Naive B cell (primary cell): ENCODE results near the gene CCDC57. TPM values are rescaled to one million over a fixed set of nuclear protein-coding genes. Genes with fewer than 3 reads are reported as not detected.
A peak's percentile ranks its signal among the peaks of the same experiment; 100 is the strongest.

ENCODE experiments used
- ATAC-seq, 2 donors: fragments of 150-1000 bp; cut with Tn5 transposase; 2 replicates each; pipeline ENCODE4 v1.10.0; 2021; ENCODE audit warnings: low read depth in 2 of 2, mild to moderate bottlenecking in 2 of 2, moderate library complexity in 2 of 2
- DNase-seq: peaks from one replicate; pipeline ENCODE4 v3.0.0; 2022
- H3K27ac Mint-ChIP-seq, 6 donors: one replicate each; pipeline ENCODE4 v1.8.0; 2020 to 2022; ENCODE audit warnings: mild to moderate bottlenecking in 6 of 6, mixed read lengths in 6 of 6, moderate library complexity in 5 of 6, inconsistent platforms in 2 of 6
- H3K27me3 Mint-ChIP-seq, 3 donors: one replicate each; pipeline ENCODE4 v1.8.0; 2021 to 2022; ENCODE audit warnings: mixed read lengths in 3 of 3, mild to moderate bottlenecking in 1 of 3
- H3K36me3 Mint-ChIP-seq, 2 donors: one replicate each; pipeline ENCODE4 v1.8.0; 2020 to 2022; ENCODE audit warnings: mixed read lengths in 2 of 2, inconsistent platforms in 1 of 2, mild to moderate bottlenecking in 1 of 2
- H3K4me1 Mint-ChIP-seq, 3 donors: one replicate each; pipeline ENCODE4 v1.8.0; 2020 to 2022; ENCODE audit warnings: mixed read lengths in 3 of 3, inconsistent platforms in 1 of 3, mild to moderate bottlenecking in 1 of 3, moderate library complexity in 1 of 3
- H3K4me3 Mint-ChIP-seq, 8 donors: one replicate each; pipeline ENCODE4 v1.8.0; 2020 to 2022; ENCODE audit warnings: mild to moderate bottlenecking in 8 of 8, mixed read lengths in 8 of 8, moderate library complexity in 8 of 8, inconsistent platforms in 2 of 8
- H3K9me3 Mint-ChIP-seq, 7 donors: one replicate each; pipeline ENCODE4 v1.8.0; 2020 to 2022; ENCODE audit warnings: mixed read lengths in 7 of 7, mild to moderate bottlenecking in 5 of 7, inconsistent platforms in 2 of 7, moderate library complexity in 1 of 7
- polyA plus RNA-seq, 6 donors: library from polyadenylated mRNA; unstranded; fragments of 300-500 nt; fragmentation: Illumina TruSeq; gene quantifications; one replicate each; pipeline ENCODE4 v1.2.3, GENCODE V29; 2021; ENCODE audit warnings: low read depth in 6 of 6

The CCDC57 gene
- polyA plus RNA-seq, 6 donors from 2014 or later: 15.9 to 31.8 (median 26.5) TPM

DNA sequence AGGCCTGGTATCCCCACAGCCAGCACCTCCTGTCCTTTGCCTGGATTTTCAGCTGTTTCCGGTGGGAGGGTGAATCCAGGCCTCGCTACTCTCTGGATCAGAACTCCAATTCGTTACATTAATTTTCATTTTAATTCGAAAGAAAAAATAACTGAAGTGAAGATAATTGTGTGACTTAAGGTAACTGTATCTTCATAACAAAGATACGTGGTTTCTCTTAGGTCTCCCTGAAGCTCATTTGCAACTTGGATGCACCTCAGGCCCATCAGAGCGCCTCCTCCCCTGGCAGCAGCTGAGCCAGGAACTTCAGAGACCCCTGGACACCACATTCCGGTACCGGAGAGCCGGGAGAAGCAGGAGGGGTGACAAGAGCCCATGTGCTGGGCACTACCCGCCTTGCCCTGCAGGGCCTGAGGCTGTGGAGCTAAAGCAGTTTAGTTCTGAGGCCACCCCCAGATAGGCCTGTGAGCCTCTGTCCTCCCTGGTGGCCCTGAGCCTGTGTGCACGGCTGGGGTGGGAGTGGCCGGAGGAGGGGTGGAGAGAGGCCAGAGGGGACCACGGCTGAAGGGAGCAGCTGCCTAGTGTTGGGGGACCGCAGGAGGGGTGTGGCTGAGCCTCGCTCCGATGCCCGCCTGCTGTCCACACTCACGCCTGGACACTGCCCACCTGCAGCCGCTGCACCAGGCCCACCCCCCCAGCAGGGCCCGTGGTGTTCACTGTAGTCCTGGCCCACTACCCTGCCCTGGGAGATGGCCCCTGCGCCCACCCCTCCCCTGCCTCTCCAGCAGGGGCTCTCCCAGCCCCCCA, 135.7 kb downstream of the CCDC57 start:
- H3K27ac Mint-ChIP-seq: no peak overlapping the region
- no peaks in the 10 kb centered on the region for H3K4me1 Mint-ChIP-seq
- DNase-seq (no peak), ATAC-seq (no peak)
- H3K9me3 Mint-ChIP-seq: no peaks in the 10 kb centered on the region
- no peak overlapping the region for H3K4me3 Mint-ChIP-seq
- H3K27me3 Mint-ChIP-seq: no peaks in the 10 kb centered on the region
- H3K36me3 Mint-ChIP-seq: no peaks in the 10 kb centered on the region

GRCh38 chr17:82076018-82076784, 136.4 kb downstream of the CCDC57 start:
- no peaks in the 10 kb centered on the region for H3K9me3 Mint-ChIP-seq
- peak overlapping the region in 1 of 6 donors; percentile 68 for H3K27ac Mint-ChIP-seq
- no peaks in the 10 kb centered on the region for H3K4me1 Mint-ChIP-seq
- H3K4me3 Mint-ChIP-seq: no peak overlapping the region
- DNase-seq (no peak), ATAC-seq (no peak)
- H3K27me3 Mint-ChIP-seq: no peaks in the 10 kb centered on the region
- H3K36me3 Mint-ChIP-seq: no peaks in the 10 kb centered on the region

GRCh38 chr17:82073446-82073845, 139.2 kb downstream of the CCDC57 start:
- no peak for ATAC-seq

DNA sequence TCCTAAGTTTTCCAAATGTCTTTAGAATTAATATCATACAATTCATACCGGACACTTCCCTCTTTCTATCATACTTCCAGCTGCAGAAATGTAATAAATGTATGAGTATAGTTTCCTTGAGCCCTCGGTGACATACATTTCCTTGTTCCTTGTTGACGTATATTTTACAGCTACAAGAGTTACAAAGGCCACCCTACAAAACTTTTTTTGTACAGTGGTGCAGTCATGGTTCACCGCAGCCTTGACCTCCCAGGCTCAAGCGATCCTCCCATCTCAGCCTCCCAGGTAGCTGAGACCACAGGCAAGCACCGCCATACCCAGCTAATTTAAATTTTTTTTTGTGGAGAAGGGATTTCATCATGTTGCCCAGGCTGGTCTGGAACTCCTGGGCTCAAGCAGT, 139.8 kb downstream of the CCDC57 start:
- Mint-ChIP-seq H3K27ac (no peak overlapping the region), H3K36me3 (no peaks in the 10 kb centered on the region), H3K9me3 (no peaks in the 10 kb centered on the region), H3K27me3 (no peaks in the 10 kb centered on the region), H3K4me1 (no peaks in the 10 kb centered on the region), H3K4me3 (no peak overlapping the region)
- no peak for ATAC-seq
- DNase-seq: no peak

More at GRCh38 chr17:82073446-82073845, 139.2 kb downstream of the CCDC57 start:
- Mint-ChIP-seq H3K36me3 (no peaks in the 10 kb centered on the region), H3K4me3 (no peak overlapping the region), H3K9me3 (no peaks in the 10 kb centered on the region), H3K27me3 (no peaks in the 10 kb centered on the region), H3K27ac (peak overlapping the region in 1 of 6 donors; percentile 64), H3K4me1 (no peaks in the 10 kb centered on the region)
- no peak for DNase-seq

DNA sequence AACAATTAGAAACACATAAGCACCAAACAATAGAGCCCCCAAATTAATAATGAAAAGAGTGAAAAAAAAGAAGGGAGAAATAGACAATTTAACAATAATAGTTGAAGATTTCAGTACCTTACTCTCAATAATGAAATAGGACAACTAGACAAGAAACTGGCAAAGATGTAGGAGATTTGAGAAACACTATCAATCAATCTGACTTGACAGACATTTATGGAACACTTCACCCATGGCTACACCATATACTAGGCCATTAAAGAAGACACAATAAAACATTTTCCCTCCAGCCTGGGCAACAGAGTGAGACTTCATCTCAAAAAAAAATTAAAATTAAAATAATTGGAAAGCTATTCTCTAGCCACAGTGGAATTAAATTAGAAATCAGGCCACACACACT, 142.0 kb downstream of the CCDC57 start:
- H3K27ac Mint-ChIP-seq: peak overlapping the region in 1 of 6 donors; percentile 18
- peaks cover 0 to 8% (median 0%) of the 10 kb centered on the region in 3 donors for H3K4me1 Mint-ChIP-seq
- ATAC-seq (no peak), DNase-seq (no peak)
- no peaks in the 10 kb centered on the region for H3K9me3 Mint-ChIP-seq
- no peaks in the 10 kb centered on the region for H3K36me3 Mint-ChIP-seq
- no peaks in the 10 kb centered on the region for H3K27me3 Mint-ChIP-seq
- H3K4me3 Mint-ChIP-seq: no peak overlapping the region

DNA sequence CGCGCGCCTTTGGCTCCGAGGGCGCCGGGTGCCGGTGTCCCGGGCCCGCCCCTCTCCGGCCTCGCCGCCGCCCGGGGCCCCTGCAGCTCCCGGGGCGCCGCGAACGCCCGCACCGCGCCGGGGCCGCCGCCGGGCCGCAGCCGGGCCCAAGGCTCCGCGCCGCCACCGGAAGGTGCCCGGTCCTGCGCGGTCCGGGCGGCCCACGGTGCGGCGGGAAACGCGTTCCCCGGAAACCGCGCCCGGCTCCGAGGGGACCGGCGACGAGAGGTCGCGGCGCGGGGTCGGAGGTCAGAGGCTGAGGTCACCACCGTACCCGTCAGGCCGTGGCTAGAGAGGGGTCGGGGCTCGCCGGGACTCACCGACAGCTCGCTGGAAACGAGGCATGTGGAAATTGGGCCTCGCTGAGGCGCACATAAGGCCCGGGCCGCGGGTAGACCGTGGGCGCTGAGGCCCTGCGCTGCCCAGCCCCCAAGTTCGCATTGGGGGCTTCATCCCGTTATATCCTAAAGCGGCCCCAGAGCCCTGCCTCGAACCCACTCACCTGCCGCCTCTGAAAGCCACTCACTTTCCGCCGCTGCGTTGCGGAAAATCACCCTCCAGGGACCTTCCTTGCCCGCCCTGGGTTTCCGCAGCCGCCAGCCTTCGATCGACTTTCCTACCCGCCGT, 146.9 kb downstream of the CCDC57 start, which contains the start of gene DUS1L:
DUS1L (minus strand) TSS at position 167 of the 666 bp plus-strand sequence. CDS start 745 bp downstream, outside the sequence.
- ATAC-seq (peak; percentile 87 to 89), DNase-seq (peak; percentile 64)
- Mint-ChIP-seq H3K4me3 (peak within 1 kb of the TSS; percentile 78 to 92 (median 86)), H3K9me3 (no peaks in the 10 kb centered on the region), H3K36me3 (no peaks in the 10 kb centered on the region), H3K4me1 (peaks cover 0 to 8% (median 0%) of the 10 kb centered on the region in 3 donors), H3K27me3 (no peaks in the 10 kb centered on the region), H3K27ac (peak within 1 kb of the TSS; percentile 54 to 93 (median 90))

DNA sequence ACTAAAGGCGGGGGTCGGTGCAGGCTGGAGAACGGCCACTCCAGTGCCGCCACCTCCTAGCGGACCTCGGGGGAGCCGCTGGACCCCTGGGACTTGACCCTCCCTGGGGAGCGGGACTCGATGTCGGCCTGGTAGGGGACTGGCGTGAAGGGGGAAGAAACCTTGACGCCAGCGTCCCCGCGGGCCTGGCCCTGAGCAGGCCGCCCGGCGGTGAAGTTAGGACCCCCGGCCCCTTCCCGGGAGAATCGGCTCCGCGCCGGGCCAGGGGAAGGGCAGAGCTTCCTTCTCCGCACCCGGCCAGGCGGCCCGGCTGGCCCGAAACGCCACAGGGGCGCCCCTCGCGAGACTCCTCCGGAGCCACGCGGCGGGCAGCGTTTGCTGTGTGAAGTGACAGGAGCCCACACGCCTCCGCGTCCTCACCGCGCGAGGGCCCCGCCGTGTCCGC, 147.4 kb downstream of the CCDC57 start:
- Mint-ChIP-seq H3K27ac (peak overlapping the region in 2 of 6 donors; percentile 38 to 39), H3K4me1 (peaks cover 0 to 8% (median 0%) of the 10 kb centered on the region in 3 donors), H3K9me3 (no peaks in the 10 kb centered on the region), H3K27me3 (no peaks in the 10 kb centered on the region), H3K4me3 (peak overlapping the region; percentile 67 to 88 (median 78)), H3K36me3 (no peaks in the 10 kb centered on the region)
- ATAC-seq (peak; percentile 63 to 71), DNase-seq (no peak)

DNA sequence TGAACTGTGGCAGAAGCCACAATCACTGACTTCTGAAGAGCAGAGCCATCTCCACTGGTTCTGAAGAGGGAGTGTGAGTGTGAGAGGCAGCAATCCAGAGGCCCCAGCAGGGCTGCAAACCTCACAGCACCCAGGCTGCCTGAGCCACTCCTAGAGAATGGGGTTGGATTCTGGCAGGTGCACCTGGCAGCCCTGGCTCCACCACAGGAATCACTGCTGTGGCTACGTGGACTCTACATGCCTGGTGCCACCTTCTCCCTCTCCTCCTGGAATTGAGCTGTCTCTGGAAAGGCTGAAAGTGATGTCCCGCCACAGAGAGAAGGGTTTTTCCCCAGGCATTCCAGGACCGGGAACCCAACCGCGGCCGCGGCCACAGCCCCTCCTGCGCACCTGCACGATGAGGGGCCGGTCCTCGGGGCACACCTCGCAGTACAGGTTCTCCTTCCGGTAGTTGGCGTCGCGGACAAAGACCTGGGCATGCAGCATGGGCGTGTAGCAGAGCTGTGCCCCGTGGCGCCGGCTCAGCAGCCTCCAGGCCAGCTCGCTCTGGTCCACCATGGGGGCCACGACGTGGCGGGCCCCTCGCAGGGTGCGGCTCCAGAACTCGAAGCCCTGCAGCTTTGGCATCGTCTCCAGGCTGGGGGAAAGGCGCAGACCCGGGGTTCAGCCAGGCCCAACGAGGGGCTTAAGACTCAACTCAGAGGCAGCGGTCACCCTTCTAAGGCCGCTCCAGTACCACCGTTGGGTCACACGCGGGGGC, 148.0 kb downstream of the CCDC57 start:
- Mint-ChIP-seq H3K27me3 (no peaks in the 10 kb centered on the region), H3K4me3 (peak overlapping the region; percentile 67 to 88 (median 78)), H3K4me1 (peaks cover 0 to 8% (median 0%) of the 10 kb centered on the region in 3 donors), H3K36me3 (no peaks in the 10 kb centered on the region), H3K9me3 (no peaks in the 10 kb centered on the region), H3K27ac (peak overlapping the region in 2 of 6 donors; percentile 39 to 89)
- no peak for DNase-seq
- ATAC-seq: no peak

DNA sequence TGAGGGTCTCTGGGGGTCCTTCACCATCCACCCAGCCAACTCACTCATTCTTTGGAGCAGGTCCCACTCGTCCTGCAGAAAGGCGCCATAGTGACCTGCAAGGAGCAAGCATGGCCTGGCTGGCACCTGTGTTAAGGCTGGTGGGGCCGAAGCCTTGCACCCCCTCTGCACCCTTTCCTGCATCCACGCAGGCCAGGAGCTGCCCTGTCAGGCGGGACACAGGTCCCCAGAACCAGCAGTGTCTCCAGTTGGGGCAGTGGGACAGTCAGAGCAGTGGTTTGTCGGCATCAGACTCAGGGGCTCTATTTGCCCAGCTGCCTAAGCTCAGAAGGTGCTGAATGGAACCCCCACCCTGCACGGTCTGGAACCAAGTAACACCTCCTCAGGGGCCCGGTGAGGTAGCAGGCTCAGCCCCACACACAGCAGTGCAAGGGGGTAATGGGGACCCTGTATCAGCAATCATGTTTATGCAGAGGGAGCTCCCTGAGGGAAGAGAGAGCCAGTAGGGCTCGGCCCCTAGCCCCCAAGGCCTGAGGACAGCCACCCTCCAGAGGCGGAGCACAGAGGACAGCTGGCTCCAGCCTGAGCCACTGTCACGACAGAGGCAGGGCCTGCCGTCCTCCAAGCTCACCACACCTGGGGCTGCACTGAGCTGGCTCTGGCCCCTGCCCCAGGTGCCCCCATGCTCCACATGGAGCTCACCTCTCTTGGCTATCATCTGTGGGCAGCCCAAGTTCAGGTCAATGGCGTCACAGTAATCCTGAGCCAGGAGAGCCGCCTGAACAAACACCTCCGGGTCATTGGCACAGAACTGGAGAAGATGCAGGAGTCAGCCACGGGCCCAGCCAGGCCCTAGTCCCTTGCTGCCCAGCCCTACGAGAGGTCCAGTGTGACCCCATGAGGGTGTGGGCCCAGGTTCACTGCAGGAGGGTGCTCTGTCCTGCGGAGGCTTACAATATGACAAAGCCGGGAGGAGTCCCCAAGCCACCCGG, 148.9 kb downstream of the CCDC57 start:
- H3K9me3 Mint-ChIP-seq: no peaks in the 10 kb centered on the region
- H3K36me3 Mint-ChIP-seq: no peaks in the 10 kb centered on the region
- H3K27me3 Mint-ChIP-seq: no peaks in the 10 kb centered on the region
- peaks cover 0 to 8% (median 0%) of the 10 kb centered on the region in 3 donors for H3K4me1 Mint-ChIP-seq
- H3K4me3 Mint-ChIP-seq: peak overlapping the region; percentile 67 to 88 (median 78)
- no peak for DNase-seq
- ATAC-seq: no peak
- peak overlapping the region in 3 of 6 donors; percentile 36 to 76 (median 39) for H3K27ac Mint-ChIP-seq

DNA sequence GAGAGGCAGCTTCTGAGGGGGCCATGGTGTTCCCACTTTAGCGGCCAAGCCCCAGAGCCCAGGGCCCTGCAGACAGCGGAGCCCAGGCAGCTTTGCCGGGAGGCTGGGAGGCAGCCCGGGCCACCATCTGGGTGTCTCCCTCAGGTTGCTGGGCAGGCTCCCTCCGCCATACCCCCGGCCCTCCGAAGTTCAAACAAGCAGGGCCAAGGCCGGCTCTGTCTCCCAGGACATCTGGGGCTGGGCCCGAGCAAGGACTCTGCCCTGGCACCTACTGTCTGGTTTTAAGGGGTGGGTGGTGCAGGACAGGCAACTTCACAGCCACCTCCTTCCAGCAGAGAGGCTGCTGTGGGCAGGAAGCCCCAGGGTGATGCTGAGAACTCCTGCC, 149.7 kb downstream of the CCDC57 start:
- Mint-ChIP-seq H3K27me3 (no peaks in the 10 kb centered on the region), H3K4me3 (peak overlapping the region in 1 of 8 donors; percentile 27), H3K9me3 (no peaks in the 10 kb centered on the region), H3K27ac (no peak overlapping the region), H3K36me3 (no peaks in the 10 kb centered on the region), H3K4me1 (peaks cover 0 to 8% (median 0%) of the 10 kb centered on the region in 3 donors)
- DNase-seq (no peak), ATAC-seq (no peak)

DNA sequence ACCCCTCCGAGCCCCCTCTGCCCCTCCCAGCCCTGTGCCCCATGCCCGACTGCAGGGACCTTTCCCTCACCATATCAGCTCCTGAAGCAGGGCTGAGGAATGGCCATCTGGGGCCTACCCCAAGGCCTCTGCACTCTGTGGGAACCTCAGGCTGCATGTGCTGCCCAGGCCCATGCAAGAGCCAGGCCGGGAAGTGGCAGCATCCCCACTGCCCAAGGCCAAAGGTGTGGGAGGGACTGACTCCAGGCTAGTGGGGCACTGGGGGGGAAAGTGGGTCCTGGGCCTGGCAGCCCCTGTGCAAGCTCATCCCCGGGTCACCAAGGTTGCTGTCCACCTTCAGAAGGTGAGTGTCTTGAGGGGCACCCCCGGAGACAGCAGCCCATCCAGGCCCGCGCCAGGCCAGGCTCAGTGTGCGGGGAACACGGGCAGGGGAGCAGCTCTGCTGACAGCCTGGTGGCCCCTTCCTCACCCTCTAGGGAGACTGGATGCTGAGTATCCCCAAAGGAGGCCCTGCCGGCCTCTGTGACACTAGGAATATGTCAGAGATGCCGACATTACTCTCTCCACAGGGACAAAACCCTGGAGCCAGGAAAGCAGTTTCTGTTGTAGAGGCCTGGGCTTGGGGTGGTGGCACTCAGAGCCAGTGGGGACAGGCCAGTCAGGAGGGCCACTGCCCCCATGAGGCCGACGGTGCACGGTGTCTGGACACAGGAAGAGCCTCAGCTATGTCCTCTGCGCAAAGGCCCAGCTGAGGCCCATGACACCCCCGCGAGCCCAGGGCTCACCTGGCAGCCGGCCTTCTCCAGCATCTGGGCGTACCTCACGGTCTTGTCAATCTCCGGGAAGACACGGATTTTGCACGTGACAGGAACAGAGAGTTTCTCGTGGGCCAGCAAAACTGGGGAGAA, 150.3 kb downstream of the CCDC57 start:
- no peak for ATAC-seq
- peak overlapping the region in 1 of 6 donors; percentile 75 for H3K27ac Mint-ChIP-seq
- no peaks in the 10 kb centered on the region for H3K9me3 Mint-ChIP-seq
- no peak for DNase-seq
- peaks cover 0 to 7% (median 0%) of the 10 kb centered on the region in 3 donors for H3K4me1 Mint-ChIP-seq
- H3K36me3 Mint-ChIP-seq: no peaks in the 10 kb centered on the region
- peak overlapping the region in 2 of 8 donors; percentile 27 to 30 for H3K4me3 Mint-ChIP-seq
- H3K27me3 Mint-ChIP-seq: no peaks in the 10 kb centered on the region
